Measurements from ENCODE around the gene LETM1. TPM values are rescaled to one million over a fixed set of nuclear protein-coding genes. Genes with fewer than 3 reads are reported as not detected.
A peak's percentile ranks its signal among the peaks of the same experiment; 100 is the strongest.

The LETM1 gene
- total and polyA plus RNA-seq, 2 of the 13 experiments (the other 11 are each of a cell fraction or from before 2014, with no cell fraction given): 9.7 to 41.6 TPM

DNA sequence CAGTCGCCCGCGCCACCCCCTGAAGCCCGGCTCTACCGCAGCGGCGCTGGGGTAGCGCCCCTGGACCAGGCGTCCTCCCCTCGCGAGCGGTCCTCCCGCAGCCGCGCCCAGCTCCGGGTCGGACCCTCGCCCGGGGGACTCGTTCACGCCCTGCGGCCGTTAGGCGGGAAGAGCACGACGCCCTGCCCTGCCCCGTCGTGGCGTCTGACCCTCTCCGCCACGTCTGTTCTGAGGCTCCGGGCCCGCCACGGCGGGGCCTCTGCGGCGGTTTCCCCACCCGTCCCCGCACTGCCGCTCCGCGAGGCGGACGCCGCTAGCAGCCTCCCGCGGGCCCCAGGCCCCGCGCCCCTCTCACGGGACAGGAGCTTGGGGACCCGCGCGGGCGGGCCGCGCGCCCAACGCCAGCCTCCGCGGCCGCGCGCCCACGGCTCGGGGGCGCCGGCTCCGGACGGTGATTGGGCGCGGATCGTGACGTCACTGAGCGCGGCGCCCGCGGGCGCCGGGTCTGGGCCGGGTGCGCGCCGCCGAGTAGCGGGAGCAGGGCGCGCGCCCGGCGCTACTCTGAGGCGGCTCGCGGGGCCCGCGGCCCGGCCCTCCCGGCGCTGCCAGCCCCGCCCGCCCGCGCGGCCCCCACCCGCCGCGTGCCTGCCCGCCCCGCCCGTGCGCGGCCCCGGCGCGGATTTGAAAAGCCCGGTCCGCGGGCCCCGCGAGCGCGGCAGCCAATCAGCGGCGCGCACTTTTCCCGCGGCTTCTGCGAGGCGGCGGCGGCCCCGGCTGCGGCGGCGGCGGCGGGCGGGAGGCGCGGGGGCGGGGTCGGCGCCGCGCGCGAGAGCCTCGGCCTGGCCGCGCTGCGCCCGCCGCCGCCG lies 14.9 kb upstream of the LETM1 start, which contains the start of gene NSD2 (continued):
- TF ChIP-seq, protein P1, sequence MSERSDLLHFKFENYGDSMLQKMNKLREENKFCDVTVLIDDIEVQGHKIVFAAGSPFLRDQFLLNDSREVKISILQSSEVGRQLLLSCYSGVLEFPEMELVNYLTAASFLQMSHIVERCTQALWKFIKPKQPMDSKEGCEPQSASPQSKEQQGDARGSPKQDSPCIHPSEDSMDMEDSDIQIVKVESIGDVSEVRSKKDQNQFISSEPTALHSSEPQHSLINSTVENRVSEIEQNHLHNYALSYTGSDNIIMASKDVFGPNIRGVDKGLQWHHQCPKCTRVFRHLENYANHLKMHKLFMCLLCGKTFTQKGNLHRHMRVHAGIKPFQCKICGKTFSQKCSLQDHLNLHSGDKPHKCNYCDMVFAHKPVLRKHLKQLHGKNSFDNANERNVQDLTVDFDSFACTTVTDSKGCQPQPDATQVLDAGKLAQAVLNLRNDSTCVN (CRISPR knock-in tag; IDR thresholded peaks at IDR 0.05; ENCODE audit: borderline replicate concordance): no peak
- peak; percentile 46; the same call in 1 of the 2 replicates for TF ChIP-seq ZNF841 (CRISPR knock-in tag; IDR thresholded peaks at IDR 0.05; ENCODE audit: borderline replicate concordance)
- no peak; the same call in 1 of the 2 replicates for TF ChIP-seq SPEN (CRISPR knock-in tag; IDR thresholded peaks at IDR 0.05; ENCODE audit: low read depth)
- peak; percentile 79 for TF ChIP-seq ZFY (CRISPR knock-in tag; IDR thresholded peaks at IDR 0.05)
- TF ChIP-seq U2AF1 (optimal IDR thresholded peaks at IDR 0.05; ENCODE audit: low read depth, low read length): no peak
- TF ChIP-seq, protein P2, sequence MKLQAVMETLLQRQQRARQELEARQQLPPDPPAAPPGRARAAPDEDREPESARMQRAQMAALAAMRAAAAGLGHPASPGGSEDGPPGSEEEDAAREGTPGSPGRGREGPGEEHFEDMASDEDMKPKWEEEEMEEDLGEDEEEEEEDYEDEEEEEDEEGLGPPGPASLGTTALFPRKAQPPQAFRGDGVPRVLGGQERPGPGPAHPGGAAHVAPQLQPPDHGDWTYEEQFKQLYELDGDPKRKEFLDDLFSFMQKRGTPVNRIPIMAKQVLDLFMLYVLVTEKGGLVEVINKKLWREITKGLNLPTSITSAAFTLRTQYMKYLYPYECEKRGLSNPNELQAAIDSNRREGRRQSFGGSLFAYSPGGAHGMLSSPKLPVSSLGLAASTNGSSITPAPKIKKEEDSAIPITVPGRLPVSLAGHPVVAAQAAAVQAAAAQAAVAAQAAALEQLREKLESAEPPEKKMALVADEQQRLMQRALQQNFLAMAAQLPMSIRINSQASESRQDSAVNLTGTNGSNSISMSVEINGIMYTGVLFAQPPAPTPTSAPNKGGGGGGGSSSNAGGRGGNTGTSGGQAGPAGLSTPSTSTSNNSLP (IDR thresholded peaks at IDR 0.05; ENCODE audit: low read depth, low read length): no peak
- peak; percentile 94 for TF ChIP-seq TBX2 (CRISPR knock-in tag; IDR thresholded peaks at IDR 0.05; ENCODE audit: borderline replicate concordance)
- peak; percentile 68; the same call in 1 of the 2 replicates for TF ChIP-seq SRY (CRISPR knock-in tag; IDR thresholded peaks at IDR 0.05)
- peak; percentile 96 for TF ChIP-seq ZNF546 (CRISPR knock-in tag; conservative IDR thresholded peaks at IDR 0.05)
- TF ChIP-seq GFI1 (CRISPR knock-in tag; IDR thresholded peaks at IDR 0.05; ENCODE audit: borderline replicate concordance): no peak
- peak; percentile 95 for TF ChIP-seq ZNF547 (CRISPR knock-in tag; IDR thresholded peaks at IDR 0.05)
- 0 out of 2 replicates have a peak, but pooled peaks have one; percentile 42 for TF ChIP-seq RXRA (CRISPR knock-in tag; IDR thresholded peaks at IDR 0.05)
- no peak for TF ChIP-seq REXO4 (CRISPR knock-in tag; IDR thresholded peaks at IDR 0.05; ENCODE audit: borderline replicate concordance)
- TF ChIP-seq ZNF614 (CRISPR knock-in tag; IDR thresholded peaks at IDR 0.05; ENCODE audit: borderline replicate concordance): peak; percentile 73; the same call in 1 of the 2 replicates
- TF ChIP-seq ZNF564 (CRISPR knock-in tag; IDR thresholded peaks at IDR 0.05): peak; percentile 86; the same call in 1 of the 2 replicates
- TF ChIP-seq ZMYM4 (CRISPR knock-in tag; IDR thresholded peaks at IDR 0.05): peak; percentile 41; the same call in 1 of the 2 replicates
- TF ChIP-seq MED13 (CRISPR knock-in tag; IDR thresholded peaks at IDR 0.05): peak; percentile 85; the same call in 1 of the 2 replicates
- no peak; the same call in 1 of the 2 replicates for TF ChIP-seq PITX1 (CRISPR knock-in tag; IDR thresholded peaks at IDR 0.05)
- TF ChIP-seq RXRB (CRISPR knock-in tag; IDR thresholded peaks at IDR 0.05; ENCODE audit: borderline replicate concordance): 0 out of 2 replicates have a peak, but pooled peaks have one; percentile 6
- no peak for TF ChIP-seq KDM3A (CRISPR knock-in tag; IDR thresholded peaks at IDR 0.05; ENCODE audit: low read depth)
- TF ChIP-seq, protein P3, sequence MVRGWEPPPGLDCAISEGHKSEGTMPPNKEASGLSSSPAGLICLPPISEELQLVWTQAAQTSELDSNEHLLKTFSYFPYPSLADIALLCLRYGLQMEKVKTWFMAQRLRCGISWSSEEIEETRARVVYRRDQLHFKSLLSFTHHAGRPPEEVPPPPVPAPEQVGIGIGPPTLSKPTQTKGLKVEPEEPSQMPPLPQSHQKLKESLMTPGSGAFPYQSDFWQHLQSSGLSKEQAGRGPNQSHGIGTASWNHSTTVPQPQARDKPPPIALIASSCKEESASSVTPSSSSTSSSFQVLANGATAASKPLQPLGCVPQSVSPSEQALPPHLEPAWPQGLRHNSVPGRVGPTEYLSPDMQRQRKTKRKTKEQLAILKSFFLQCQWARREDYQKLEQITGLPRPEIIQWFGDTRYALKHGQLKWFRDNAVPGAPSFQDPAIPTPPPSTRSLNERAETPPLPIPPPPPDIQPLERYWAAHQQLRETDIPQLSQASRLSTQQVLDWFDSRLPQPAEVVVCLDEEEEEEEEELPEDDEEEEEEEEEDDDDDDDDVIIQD (CRISPR knock-in tag; IDR thresholded peaks at IDR 0.05; ENCODE audit: low read depth): no peak
- TF ChIP-seq DNMT3B (CRISPR knock-in tag; conservative IDR thresholded peaks at IDR 0.05): no peak
- TF ChIP-seq, protein P4, sequence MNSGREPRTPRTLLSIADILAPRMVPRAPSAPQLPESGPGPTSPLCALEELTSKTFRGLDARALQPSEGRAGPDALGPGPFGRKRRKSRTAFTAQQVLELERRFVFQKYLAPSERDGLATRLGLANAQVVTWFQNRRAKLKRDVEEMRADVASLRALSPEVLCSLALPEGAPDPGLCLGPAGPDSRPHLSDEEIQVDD (CRISPR knock-in tag; IDR thresholded peaks at IDR 0.05; ENCODE audit: borderline replicate concordance): no peak
- no peak; the same call in 1 of the 2 replicates for TF ChIP-seq MYNN (CRISPR knock-in tag; IDR thresholded peaks at IDR 0.05; ENCODE audit: low read depth)
- TF ChIP-seq HMG20A (CRISPR knock-in tag; IDR thresholded peaks at IDR 0.05; ENCODE audit: borderline replicate concordance): no peak
- no peak for TF ChIP-seq ATRX (CRISPR knock-in tag; IDR thresholded peaks at IDR 0.05; ENCODE audit: borderline replicate concordance)
